Heart left ventricle (tissue), 16 donors: ENCODE measurements around the gene CACNA1E. TPM values are rescaled to one million over a fixed set of nuclear protein-coding genes. Genes with fewer than 3 reads are reported as not detected.

Source experiments
- ATAC-seq, 4 donors: fragments of 200-7000 bp; cut with Tn5 transposase; one replicate each; pipeline ENCODE4 v1.9.1; 2020 to 2022; ENCODE audit warnings: moderate library complexity in 4 of 4, mild to moderate bottlenecking in 3 of 4, moderate number of reproducible peaks in 1 of 4
- DNase-seq, 5 donors: peaks; one replicate each; pipeline ENCODE4 v3.0.0-alpha.2; 2020
- H3K27ac ChIP-seq, 12 donors: fragments of 200-600 bp; sonication (generic) in 4 of 12; one replicate each; pipeline versions ENCODE4 v1.5.0 to v1.8.0; 2016 to 2022; ENCODE audit warnings: mild to moderate bottlenecking in 2 of 12
- H3K27me3 ChIP-seq, 9 donors: fragments of 200-600 bp; sonication (generic) in 2 of 9; one replicate each; pipeline versions ENCODE4 v1.5.1 to v1.8.0; 2016 to 2022; ENCODE audit warnings: mild to moderate bottlenecking in 3 of 9
- H3K36me3 ChIP-seq, 9 donors: fragments of 200-600 bp; sonication (generic) in 2 of 9; one replicate each; pipeline versions ENCODE4 v1.5.0 to v1.8.0; 2018 to 2022; ENCODE audit warnings: mild to moderate bottlenecking in 2 of 9
- H3K4me1 ChIP-seq, 12 donors: fragments of 200-600 bp; sonication (generic) in 4 of 12; one replicate each; pipeline versions ENCODE4 v1.5.0 to v1.8.0; 2016 to 2022; ENCODE audit warnings: mild to moderate bottlenecking in 3 of 12
- H3K4me3 ChIP-seq, 12 donors: fragments of 200-600 bp; sonication (generic) in 4 of 12; one replicate each; pipeline versions ENCODE4 v1.5.0 to v1.8.0; 2017 to 2022; ENCODE audit warnings: mild to moderate bottlenecking in 9 of 12, moderate library complexity in 4 of 12
- H3K9me3 ChIP-seq, 12 donors: fragments of 200-600 bp; sonication (generic) in 4 of 12; one replicate each; pipeline versions ENCODE4 v1.5.0 to v1.8.0; 2016 to 2022; ENCODE audit warnings: mild to moderate bottlenecking in 1 of 12
- POLR2A ChIP-seq, 2 donors: fragments of 450-650 bp; IDR thresholded peaks; one replicate each; pipeline ENCODE4 v1.6.1; 2017; ENCODE audit warnings: antibody characterized with exemption in 2 of 2, mild to moderate bottlenecking in 2 of 2, moderate library complexity in 2 of 2
- WGBS, 4 donors: extraction: QIAGEN DNeasy Blood & Tissue Kit in 2 of 4; methylation state at CpG; one replicate each; pipeline versions ENCODE4 v1.1.5 to v1.1.7; 2013 to 2018; 5-methylcytosine and 5-hydroxymethylcytosine counted together
- intact Hi-C, 10 donors: fragments of 100-400 bp; cut with DNase I; formaldehyde crosslinking; loops; one replicate each; pipeline versions ENCODE4 v1.11.1 to v1.14.2; 2022
- polyA plus RNA-seq, 2 donors: library from polyadenylated mRNA; stranded (reverse); fragments of 200-250 nt; gene quantifications; one replicate each; pipeline ENCODE4 v1.2.3, GENCODE V29; 2013
- total RNA-seq, 9 donors: library from RNA; depleted of rRNA in 2 of 9; stranded (reverse); fragments of >200 nt in 2 of 9; fragmentation: NEBNext Ultra II Directional in 3 of 9; extraction: Animal tissue kit (Norgen Biotek cat#: 25700) in 3 of 9; gene quantifications; one replicate each; pipeline versions ENCODE4 v1.1.0 to v1.2.4, GENCODE V29; 2016 to 2023
- TF ChIP-seq, protein P1 (sequence below), 12 donors: fragments of 200-600 bp; sonication (generic) in 4 of 12; IDR thresholded peaks; one replicate each; pipeline versions ENCODE4 v1.5.0 to v1.8.0; 2018 to 2022; ENCODE audit warnings: antibody characterized with exemption in 12 of 12, mild to moderate bottlenecking in 5 of 12
- donor health status: ischemic (EF 13 %, LVEDD 7.1; RV severe dilation, severe dysfunction).
- donor health status: healthy with polysubstance abuse.
- donor health status: DM: no; HTN: yes; CAD: no.
- donor health status: DM: no; HTN: no; CAD: no.
- donor health status: ischemic (EF 25% LVEDD 6.9; RV normal size, moderate dysfunction).
- donor health status: ischemic (EF 25% LVEDD 5.7; RV mildly dilated, moderate dysfunction).
- donor health status: healthy.
- donor health status: DM: yes; HTN: yes; CAD: no.
- donor health status: ischemic (EF 35%, LVEDD 5.7; RV mildly dilated, moderate dysfunction).
- donor health status: nonischemic (EF 11% LVEDD 7.7; RV severe dilation, severe dysfunction).
- donor health status: DM: yes; HTN: yes; CAD: no.
- donor health status: PGD.
- donor health status: ischemic (EF 29% LVEDD 5.4; RV normal size, mild dysfunction).
- donor health status: nonischemic (EF 23%, LVEDD 6.1; RV moderate dilation, normal function).

CACNA1E gene
- total and polyA plus RNA-seq, 11 donors, result 0.02 to 1.9 (median 0.10) TPM

DNA sequence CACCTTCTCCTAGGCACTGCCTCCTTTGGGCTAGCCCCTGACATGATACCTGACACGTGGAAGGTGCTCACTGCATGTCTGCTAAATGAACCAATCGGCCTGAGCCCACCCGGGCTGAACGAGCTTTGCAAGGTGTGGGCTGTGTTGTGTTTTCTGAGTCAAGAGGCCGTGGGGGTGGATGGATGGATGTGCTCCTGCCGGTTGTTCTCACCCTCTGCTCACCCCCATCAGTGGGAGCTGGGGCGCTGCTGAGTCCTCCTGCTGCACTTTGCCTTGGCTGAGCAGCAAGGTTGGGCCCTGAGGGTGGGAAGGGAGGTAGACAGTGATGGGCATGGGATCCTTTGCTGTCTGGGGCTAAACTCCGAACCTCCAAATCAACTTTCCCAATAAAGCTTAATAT lies 6.7 kb upstream of the CACNA1E start:
- no peaks in the 10 kb centered on the region for H3K36me3 ChIP-seq
- DNase-seq, result no peak
- intact Hi-C loops, result loop anchor here in 8 of 10 donors (5.0 to 10.0 kb wide), 7 partner anchors 201 to 921 kb away; no protein-coding TSS in a partner anchor
- H3K27me3 ChIP-seq, result peaks cover 3 to 86% (median 19%) of the 10 kb centered on the region in 9 donors
- 46 to 62% (median 55%) methylated on average over 8 of the region's 8 CpGs for WGBS, 4 donors
- H3K27ac ChIP-seq, result no peak overlapping the region
- no peak for TF ChIP-seq POLR2A (IDR thresholded peaks at IDR 0.05)
- TF ChIP-seq, protein P1, sequence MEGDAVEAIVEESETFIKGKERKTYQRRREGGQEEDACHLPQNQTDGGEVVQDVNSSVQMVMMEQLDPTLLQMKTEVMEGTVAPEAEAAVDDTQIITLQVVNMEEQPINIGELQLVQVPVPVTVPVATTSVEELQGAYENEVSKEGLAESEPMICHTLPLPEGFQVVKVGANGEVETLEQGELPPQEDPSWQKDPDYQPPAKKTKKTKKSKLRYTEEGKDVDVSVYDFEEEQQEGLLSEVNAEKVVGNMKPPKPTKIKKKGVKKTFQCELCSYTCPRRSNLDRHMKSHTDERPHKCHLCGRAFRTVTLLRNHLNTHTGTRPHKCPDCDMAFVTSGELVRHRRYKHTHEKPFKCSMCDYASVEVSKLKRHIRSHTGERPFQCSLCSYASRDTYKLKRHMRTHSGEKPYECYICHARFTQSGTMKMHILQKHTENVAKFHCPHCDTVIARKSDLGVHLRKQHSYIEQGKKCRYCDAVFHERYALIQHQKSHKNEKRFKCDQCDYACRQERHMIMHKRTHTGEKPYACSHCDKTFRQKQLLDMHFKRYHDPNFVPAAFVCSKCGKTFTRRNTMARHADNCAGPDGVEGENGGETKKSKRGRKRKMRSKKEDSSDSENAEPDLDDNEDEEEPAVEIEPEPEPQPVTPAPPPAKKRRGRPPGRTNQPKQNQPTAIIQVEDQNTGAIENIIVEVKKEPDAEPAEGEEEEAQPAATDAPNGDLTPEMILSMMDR (IDR thresholded peaks at IDR 0.05), result no peak
- ATAC-seq, result no peak
- no peaks in the 10 kb centered on the region for H3K4me1 ChIP-seq
- no peaks in the 10 kb centered on the region for H3K9me3 ChIP-seq
- no peak overlapping the region for H3K4me3 ChIP-seq

DNA sequence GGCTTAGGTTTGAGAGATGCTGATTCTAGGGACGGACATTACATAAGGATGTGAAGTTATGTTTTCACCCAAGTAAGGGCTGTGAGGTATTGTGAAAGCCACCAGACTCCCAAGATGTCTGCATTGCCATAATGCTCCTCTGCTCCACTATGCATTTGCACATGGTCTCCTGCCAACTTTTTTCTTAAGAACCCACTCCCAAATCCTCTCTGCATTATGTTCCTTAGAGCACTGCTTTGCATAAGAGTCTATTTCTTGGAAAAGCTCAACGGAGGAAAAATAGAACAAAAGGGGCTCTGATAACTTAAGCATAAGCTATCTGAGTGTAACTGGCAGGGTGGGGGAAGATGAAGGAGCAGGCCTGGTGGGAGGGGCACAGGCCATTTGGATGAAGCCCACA lies 5.0 kb upstream of the CACNA1E start:
- DNase-seq, result no peak
- Histone ChIP-seq H3K4me3 (no peak overlapping the region), H3K36me3 (no peaks in the 10 kb centered on the region), H3K4me1 (peaks cover 0 to 12% (median 1%) of the 10 kb centered on the region in 12 donors), H3K27ac (no peak overlapping the region), H3K9me3 (no peaks in the 10 kb centered on the region), H3K27me3 (peaks cover 15 to 86% (median 36%) of the 10 kb centered on the region in 9 donors)
- no peak for ATAC-seq
- WGBS, 4 donors, result 57 to 78% (median 66%) methylated on average over 2 of the region's 2 CpGs
- TF ChIP-seq, protein P1 (IDR thresholded peaks at IDR 0.05), result no peak
- TF ChIP-seq POLR2A (IDR thresholded peaks at IDR 0.05), result no peak
- intact Hi-C loops, result loop anchor here in 9 of 10 donors (2.0 to 10.0 kb wide), 10 partner anchors 198 to 919 kb away; no protein-coding TSS in a partner anchor

DNA sequence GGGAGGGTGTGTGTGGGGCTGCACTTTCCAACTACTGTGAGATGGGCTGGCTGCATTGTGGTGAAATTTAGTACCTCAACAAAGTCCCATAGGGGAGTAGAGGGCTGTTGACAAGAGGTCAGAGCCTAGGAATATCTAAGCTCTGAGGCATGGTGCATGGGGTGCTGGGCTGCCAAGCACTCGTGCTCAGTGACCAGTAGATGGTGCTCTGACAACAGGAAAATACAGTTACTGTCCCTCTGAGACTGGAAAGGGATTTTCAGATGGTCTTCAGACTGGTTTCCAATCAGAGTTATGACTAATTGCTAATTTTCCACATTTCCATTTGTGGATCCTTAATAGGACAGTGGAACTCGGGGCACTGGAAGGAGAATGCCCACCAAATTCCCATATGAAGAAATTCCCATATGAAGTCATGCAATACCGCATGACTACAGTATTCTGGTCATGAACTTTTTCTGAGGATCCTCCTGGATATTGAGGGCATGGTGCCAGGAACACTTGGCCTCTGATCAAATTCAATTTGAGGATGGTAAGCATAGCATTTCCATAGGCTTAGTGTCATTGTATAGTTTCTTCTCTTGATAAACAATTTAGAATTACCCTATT lies 4.1 kb upstream of the CACNA1E start:
- TF ChIP-seq POLR2A (IDR thresholded peaks at IDR 0.05), result no peak
- TF ChIP-seq, protein P1 (IDR thresholded peaks at IDR 0.05), result peak; percentile 61 to 87 (median 78)
- ATAC-seq (peak; percentile 74 to 94 (median 90)), DNase-seq (peak in 4 of 5 donors; percentile 24 to 41 (median 37))
- no peaks in the 10 kb centered on the region for H3K9me3 ChIP-seq
- no peaks in the 10 kb centered on the region for H3K36me3 ChIP-seq
- 22 to 28% (median 26%) methylated on average over 3 of the region's 3 CpGs for WGBS, 4 donors
- intact Hi-C loops, result loop anchor here (1.0 to 10.0 kb wide), 11 partner anchors 197 to 918 kb away; no protein-coding TSS in a partner anchor
- peaks cover 24 to 86% (median 45%) of the 10 kb centered on the region in 9 donors for H3K27me3 ChIP-seq
- peaks cover 0 to 14% (median 1%) of the 10 kb centered on the region in 12 donors for H3K4me1 ChIP-seq
- no peak overlapping the region for H3K4me3 ChIP-seq
- H3K27ac ChIP-seq, result no peak overlapping the region

DNA sequence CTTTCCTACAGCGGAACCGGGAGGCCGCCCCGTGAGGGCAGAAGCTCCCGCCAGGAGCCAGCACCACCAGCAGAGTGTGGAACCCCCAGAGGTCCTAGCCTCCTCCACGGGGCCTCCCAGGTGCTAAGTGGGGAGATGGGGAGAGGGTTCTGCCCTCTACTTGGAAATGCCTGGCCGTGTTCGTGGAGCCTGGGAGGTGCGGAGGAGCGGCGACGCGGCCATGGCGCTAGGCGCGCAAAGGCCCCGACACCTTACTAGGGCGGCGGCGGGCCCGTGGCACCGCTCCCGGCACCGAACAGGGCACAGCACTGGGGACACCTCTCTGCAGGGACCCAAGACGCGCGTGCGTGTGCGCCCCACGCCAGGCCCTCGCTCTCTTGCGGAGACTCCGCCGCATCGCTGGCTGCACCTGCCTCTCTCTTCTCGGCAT lies 1.3 kb upstream of the CACNA1E start:
- no peak for TF ChIP-seq POLR2A (IDR thresholded peaks at IDR 0.05)
- TF ChIP-seq, protein P1 (IDR thresholded peaks at IDR 0.05), result no peak
- H3K27me3 ChIP-seq, result peaks cover 40 to 94% (median 68%) of the 10 kb centered on the region in 9 donors
- no peaks in the 10 kb centered on the region for H3K36me3 ChIP-seq
- peak overlapping the region in 2 of 12 donors; percentile 14 to 33 for H3K4me3 ChIP-seq
- H3K27ac ChIP-seq, result no peak overlapping the region
- WGBS, 4 donors, result 11 to 16% (median 13%) methylated on average over 25 to 36 of the region's 36 CpGs
- DNase-seq, result no peak
- no peaks in the 10 kb centered on the region for H3K9me3 ChIP-seq
- intact Hi-C loops, result loop anchor here in 6 of 10 donors (5.0 to 10.0 kb wide), 5 partner anchors 195 to 583 kb away; partner anchors contain the start of gene ZNF648 (in 1 of the 6)
- ATAC-seq, result no peak
- H3K4me1 ChIP-seq, result peaks cover 0 to 19% (median 5%) of the 10 kb centered on the region in 12 donors
